ENCODE data around the gene SCN4A.
"Not testable (repeated sequence)": the region's sequence is repeated elsewhere in the genome, so short reads cannot be mapped to it uniquely, and the experiment has no call there.

SCN4A gene
- long read RNA-seq, donor 1 = 0 reads
- long read RNA-seq, donor 2 = 0 reads
- long read RNA-seq, donor 3 = 0 reads
- long read RNA-seq, donor 4 = 0 reads
- long read RNA-seq, donor 5 = 0 reads
- long read RNA-seq, donor 6 = 0 reads
- long read RNA-seq, donor 7 = 0 reads
- long read RNA-seq, donor 8 = 0 reads

DNA sequence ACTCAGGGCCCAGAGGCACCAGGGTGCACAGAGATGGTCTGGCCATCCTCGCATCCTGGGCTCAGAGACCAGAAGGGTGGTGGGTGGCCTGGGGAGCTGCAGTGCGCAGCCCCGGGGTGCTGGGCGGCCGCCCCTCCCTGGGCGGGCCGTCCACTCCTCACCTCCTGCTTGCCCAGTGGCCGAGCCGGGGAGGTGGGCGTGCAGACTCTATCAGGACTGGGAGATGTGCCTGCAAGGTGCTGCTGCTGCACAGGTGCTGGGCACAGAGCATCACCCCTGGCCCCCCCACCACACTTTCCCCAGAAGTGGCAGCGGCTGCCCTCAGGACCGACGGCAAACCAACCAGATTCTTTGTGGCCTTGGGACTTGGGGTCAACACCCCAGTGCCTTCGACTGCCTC, at the start of gene SCN4A:
SCN4A (minus strand) TSS at position 123 of the 400 bp plus-strand sequence; CDS start at position 46, 77 bp downstream.
- no peak for DNase-seq

DNA sequence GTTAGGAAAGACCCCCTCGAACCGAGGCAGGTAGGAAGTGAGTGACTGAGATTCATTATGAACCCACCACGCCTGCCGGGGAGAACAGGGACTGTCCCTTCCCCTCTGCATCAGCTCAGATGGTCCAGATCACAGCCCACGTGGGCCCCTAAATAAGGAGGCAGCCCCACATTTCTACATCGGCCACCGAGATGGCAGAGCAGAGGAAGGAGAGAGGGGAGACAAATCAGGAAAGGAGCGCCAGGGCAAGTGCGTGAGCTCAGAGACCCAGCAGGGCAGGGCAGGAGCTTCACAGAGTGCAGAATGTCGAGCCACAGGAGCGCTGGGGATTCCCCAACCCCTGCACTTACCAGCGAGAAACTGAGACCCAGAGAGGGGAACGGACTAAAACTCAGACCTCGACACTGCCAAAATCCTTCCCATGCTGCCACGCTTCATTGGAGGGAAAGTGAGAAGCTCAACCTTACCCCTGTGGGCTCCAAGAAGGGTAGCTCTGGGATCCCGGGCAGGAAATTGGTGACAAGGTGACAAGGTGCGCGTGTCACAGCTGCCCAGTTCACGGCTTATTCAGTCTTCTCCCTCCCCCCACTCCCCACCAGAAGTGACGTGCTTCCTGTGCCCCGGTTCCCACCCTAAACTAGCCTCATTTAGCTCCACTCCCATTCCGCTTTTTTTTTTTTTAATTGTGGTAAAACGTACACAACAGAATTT, 47.5 kb upstream of the SCN4A start, which contains the start of gene ICAM2:
ICAM2 (minus strand) TSS at position 578 of the 711 bp plus-strand sequence. CDS start 13,942 bp downstream, outside the sequence.
- DNase-seq = peak; percentile 44

DNA sequence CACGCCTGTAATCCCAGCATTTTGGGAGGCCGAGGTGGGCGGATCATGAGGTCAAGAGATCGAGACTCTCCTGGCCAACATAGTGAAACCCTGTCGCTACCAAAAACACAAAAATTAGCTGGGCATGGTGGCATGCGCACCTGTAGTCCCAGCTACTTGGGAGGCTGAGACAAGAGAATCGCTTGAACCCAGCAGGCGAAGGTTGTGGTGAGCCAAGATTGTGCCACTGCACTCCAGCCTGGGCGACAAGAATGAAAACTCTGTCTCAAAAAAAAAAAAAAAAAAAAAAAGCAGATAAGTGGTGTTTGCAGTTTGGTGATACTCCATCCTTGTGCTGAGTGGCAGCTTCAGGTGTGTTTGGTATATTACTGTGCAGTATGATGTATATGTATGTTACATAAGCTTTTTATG, 46.8 kb upstream of the SCN4A start:
- not testable (repeated sequence) for DNase-seq

DNA sequence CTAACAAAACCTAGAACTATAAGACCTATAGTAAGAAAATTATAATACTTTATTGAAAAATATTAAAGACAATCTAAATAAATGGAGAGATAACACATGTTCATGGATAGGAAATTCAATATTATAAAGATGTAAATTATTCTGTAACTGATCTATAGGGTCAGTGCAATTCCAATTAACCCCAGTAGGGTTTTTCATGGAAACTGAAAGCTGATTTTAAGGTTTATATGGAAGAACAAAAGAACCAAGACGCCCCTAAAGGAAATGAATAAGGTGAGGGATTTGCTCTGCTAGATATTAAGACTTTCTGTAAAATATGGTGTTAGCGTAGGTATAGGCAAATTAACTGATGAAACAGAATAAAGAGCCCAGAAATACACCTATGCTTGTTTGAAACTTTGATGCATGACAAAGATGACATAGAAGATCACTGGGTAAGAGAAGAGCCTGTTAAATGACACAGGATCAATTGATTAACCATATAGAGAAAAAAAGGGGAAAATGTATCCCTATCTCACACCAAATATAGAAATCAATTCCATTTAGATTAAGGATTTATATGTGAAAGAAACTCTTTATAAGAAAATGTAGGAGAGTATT, 44.8 kb upstream of the SCN4A start:
- DNase-seq = no peak

DNA sequence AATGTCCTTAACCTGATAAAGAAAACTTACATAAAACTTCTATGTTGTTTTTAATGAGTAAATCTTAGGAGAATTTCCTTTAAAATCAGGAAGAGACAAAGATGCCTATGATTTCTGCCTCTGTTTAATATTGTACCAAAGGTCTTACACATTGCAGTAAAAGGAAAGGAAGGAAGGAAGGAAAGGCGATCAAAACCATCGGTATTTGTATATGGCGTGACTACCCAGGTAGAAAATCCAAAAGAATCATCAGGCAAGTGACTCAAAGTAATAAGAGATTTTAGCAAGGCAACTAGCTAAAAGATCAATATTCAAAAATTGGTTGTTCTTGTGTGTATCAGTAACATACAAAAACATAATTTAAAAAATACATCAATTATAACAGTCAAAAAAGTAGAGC, 44.3 kb upstream of the SCN4A start:
- DNase-seq = no peak

DNA sequence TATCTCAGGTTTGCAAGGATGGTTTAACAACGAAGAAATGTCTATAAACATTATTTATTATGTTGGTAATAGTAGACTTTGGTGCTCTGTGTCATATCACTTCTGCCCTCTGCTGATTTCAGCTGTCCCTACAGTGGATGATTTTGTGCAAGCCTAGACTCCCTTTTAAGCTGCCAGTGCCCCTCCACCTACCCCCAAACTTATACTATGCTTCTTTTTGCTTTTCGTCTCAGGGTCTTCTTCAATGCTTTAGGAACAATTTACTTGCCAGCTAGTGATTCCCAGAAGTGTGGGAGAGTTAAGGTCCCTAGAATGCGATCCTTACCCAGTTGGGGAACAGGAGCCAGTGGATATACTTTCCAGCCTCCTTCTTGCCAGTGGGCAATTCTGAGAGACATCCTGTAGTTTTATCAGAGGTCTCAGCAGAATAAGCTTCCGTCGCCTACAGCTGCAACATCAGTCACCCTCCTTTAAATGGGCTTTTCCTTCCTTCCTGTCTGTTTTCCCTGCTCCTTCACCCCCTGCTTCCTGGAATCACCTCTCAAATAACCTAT, 43.6 kb upstream of the SCN4A start:
- no peak for DNase-seq

DNA sequence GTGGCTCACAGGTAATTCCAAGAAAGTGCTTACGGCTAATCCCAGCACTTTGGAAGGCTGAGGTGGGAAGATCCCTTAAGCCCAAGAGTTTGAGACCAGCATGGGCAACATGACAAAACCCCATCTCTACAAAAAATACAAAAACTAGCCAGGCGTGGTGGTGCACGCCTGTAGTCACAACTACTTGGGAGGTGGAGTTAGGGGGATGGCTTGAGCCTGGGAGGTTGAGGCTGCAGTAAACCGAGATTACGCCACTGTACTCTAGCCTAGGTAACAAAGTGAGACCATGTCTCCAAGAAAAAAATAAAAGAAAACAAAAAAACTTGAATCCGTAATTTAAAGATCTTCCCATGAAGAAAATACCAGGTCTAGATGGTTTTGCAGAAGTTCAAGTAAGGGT, 42.7 kb upstream of the SCN4A start:
- no peak for DNase-seq

DNA sequence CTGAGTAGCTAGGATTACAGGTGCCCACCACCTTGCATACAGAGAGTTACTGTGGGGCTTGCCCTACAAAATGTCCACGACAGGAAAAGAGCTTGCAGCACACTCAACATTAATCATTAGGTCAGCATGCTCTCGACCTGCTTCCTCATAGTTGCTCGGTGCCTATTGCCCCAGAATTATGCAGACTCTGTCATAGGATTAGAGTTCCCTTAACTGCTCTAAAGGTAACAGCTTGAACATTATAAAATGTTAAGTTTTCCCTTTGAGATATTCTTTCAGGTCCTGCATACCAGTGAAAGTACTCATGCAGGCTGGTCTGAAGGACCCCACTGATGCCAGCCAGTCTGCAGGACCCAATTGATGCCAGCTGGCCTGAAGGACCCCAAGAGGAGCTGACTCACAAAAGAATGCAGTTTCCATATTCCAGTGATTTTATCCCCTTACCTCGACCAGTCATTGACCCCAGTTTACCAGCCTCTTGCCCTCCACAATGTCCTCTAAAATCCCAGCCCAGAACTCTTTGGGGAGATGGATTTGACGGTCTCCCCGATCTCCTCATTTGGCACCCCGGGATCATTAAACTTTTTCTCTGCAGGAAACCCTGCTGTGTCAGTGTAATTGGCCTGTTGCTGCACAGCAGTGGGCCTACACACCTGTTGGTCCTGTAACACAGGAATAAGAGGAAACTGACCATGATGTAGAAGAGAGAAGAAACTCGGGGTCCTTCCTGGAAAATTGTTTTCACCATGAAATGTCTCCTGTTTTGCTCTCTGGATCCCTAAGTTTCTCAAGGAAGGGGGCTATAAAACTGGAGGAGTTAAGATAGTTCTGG, 37.1 kb upstream of the SCN4A start:
- DNase-seq = no peak

DNA sequence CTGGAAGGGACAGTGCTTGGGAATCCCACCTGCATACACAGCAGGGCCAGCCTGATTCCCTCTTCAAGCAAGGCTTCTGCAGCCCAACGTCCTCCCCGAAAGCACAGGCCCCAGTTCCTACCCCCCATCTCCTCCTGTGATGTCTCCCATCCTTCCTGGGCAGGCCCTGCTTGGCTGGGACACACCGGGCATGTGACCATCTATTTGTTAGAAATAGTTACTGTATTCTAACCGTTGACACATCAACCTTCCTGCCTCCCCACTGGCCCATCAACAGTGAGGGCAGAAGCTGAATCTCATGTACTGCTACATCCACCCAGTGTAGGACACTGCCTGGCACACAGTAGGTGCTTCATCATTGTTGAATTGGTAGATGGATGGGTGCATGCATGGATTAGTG, 36.1 kb upstream of the SCN4A start:
- DNase-seq = no peak

DNA sequence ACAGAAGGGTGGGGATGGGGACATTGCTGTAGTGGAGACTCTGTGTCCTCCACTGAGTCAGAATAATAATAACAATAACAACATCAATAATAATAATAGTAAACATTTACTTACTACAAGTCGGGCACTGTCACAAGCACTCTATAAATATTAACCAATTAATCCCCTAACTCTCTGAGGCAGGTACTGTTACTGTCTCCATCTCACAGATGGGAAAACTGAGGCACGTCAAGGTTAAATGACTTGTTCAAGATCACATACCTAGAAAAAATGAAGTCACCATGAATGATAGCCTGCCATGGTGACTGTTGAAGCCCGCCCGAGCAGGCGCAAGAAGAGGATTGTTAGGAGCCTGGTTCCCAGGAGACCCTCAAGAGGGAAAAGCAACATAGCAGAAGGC, 35.6 kb upstream of the SCN4A start:
- DNase-seq = no peak

DNA sequence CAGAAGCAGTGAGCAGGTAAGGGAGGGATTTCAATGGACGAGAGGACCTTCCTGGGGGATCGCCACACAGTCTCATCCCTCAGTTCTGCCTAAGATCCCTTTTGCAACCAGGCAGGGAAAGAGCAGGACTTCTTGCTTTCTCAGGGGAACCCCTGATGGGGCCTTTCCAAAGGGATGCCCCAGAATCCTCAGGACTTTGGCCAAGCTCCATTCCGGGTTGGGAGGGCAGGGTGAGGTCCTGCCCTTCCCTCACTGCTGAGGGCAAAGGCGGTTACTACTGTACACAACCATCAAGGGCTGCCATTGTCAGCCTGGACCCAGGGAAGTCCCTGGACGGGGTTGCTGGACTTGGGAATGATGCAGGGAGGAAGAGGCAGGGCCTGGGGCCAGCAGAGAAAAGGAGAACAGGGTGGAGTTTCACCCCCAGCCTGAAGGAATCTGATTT, 35.1 kb upstream of the SCN4A start:
- no peak for DNase-seq

DNA sequence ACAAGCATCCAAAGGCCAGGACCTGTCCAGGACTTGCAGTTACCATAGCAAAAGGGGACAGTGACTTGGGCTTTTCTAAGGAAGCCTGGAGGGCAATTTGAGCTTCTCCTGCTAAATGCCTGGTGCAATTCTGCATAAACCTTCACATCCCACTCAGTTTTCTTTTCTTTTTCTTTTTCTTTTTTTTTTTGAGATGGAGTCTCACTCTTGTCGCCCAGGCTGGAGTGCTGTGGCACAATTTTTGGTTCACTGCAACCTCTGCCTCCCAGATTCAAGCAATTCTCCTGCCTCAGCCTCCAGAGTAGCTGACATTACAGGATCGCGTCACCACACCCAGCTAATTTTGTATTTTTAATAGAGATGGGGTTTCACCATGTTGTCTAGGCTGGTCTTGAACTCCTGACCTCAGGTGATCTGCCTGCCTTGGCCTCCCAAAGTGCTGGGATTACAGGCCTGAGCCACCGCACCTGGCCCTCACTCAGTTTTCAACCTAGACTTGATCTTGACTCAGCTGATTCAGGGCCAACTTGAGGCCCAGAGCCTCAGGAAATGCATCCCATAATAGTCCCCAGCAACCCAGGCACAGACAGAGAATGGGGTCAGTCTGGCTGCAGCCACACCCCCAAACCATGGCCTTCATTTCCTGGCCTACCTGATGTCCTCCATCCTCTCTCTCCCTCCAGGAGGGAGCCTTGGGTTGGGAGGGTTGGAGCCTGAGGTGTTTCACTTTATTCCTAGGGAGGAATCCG, 34.5 kb upstream of the SCN4A start:
- DNase-seq = not testable (repeated sequence)

DNA sequence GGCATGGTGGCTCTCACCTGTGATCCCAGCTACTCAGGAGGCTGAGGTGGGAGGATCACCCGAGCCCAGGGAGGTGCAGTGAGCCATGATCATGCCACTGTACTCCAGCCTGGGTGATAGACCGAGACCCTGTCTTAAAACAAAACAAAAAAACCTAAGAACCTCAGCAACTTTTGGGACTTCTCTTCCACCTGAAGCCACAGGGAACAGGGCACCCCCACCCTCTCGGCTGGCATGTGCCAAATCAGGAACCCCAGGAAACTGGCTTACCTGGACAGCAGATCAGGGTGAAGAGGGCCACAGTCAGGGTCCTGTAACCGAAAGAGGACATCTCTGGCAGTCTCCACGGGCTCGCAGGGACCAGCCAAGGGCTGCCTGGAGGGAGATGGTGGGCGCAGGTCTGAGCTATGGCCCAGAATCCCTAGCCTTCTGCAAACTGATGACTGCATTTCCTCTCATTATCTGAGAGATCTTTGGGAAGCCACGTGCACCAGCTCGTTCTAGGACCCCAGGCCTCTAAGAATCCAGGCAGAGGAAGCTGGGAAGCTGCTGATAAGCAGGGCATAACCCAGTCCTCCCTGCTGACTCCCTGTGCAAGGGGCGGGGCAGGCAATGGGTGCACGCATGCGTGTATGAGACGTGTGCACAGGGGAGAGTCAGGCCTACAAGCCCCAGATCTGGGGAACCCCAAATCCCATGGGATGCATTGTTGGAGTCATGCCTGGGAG, 33.8 kb upstream of the SCN4A start:
- DNase-seq = no peak

DNA sequence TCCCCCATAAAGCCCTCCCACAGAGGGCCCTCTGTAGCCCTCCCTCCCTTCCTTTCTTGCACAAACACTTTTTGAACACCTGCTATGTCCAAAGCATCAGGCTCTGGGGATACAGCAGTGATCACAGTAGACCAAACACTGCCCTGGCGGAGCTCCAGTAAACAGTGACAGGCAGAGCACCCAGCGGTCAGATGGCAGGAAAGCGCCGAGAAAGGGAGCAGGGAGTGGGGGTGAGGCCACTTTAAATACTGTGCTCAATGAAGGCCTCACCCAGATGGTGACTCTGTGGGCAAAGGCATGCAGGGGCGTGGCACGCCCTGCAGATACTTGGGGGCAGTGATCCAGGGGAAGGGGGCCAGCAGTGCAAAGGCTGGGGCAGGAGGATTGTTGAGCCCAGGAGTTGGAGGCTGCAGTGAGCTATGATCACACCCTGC, 33.0 kb upstream of the SCN4A start:
- no peak for DNase-seq

DNA sequence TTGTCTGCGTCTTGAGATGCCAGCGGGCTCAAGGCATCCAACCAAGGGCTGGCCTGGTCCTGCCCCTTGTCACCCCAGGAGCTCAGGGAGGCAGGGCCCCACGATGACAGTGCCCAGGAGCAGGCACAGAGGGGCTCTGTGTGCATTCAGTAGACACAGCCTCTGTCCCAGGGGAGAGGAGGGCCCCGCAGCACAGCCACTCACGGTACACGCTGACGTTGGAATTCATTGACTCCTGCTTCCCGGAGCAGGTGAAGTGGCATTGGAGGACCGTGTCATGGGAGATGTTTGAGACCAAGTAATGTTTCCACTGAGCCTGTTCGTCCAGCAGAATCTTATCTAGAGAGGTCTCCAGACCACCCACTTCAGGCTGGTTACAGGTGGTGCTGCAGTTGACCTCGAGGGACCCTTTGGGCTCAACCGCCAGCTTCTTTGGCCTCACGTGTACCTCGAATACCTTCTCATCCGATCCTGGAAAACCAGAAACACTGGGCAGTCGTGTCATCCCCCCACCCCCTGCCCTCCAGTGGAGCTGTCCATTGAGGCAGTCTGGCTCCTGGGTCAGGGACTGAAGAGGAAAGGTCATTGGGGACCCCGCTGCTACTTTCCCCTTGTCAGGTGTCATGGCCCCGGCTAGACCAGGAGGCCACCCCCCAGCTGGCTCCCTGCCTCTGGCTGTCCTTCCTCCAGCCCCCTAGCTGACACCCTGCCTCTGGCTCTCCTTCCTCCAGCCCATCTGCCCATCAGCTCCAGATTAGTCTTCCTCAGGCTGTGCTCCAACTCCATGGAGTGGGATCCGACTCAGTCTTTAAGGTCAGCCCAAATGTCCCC, 32.4 kb upstream of the SCN4A start:
- DNase-seq = no peak

DNA sequence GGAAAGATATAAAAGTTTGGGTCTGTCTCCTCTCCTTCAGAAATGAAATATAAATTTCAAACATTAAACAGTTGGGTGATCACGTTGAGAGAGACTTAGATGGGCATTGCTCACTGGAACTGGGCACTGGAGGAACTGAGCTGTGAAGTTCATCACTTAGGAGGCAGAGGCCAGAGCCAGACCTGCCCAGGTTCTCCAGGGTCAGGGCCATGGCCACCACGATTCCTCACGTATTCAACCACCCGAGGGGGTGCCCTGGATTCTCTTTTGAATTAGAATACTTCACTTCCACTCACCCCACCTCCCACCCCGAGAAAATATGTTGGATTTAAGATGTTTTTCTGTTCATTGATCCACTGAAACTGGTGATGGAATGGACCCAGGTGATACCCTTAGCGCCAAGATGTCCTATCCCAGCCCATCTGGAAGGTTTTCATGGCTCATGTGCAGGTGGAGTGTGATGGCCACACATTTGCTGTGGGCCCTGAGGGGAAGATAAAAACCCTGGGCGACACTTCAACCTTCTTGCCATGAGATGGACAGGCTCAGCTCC, 31.6 kb upstream of the SCN4A start:
- DNase-seq = no peak

DNA sequence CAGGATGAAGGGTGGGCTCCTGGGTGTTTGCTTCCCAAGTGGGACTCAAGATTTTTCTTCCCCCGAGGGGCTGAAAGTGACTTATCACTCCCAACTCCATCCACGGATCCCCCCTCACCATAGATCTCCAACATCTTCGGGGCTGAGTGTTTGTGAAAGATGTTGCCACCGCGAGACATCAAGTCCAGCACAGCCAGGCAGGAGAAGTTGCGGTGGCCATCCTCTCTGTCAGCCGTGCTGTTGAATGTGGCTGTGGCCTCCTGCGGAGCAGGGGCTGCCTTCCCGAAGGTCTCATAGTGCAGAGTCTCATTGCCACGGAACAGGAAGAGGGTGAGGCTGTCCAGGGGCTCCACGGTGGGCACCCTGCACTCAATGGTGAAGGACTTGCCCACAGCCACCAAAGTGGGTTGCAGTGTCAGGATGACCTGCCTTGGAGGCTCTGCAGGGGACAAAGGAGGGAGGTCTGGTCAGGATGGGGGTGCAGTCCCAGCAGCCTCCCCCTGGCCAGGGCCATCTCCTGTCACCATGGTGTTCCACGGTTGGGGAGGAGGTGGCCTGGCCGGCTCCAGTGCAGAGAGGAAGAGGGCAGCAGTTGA, 30.9 kb upstream of the SCN4A start:
- no peak for DNase-seq

DNA sequence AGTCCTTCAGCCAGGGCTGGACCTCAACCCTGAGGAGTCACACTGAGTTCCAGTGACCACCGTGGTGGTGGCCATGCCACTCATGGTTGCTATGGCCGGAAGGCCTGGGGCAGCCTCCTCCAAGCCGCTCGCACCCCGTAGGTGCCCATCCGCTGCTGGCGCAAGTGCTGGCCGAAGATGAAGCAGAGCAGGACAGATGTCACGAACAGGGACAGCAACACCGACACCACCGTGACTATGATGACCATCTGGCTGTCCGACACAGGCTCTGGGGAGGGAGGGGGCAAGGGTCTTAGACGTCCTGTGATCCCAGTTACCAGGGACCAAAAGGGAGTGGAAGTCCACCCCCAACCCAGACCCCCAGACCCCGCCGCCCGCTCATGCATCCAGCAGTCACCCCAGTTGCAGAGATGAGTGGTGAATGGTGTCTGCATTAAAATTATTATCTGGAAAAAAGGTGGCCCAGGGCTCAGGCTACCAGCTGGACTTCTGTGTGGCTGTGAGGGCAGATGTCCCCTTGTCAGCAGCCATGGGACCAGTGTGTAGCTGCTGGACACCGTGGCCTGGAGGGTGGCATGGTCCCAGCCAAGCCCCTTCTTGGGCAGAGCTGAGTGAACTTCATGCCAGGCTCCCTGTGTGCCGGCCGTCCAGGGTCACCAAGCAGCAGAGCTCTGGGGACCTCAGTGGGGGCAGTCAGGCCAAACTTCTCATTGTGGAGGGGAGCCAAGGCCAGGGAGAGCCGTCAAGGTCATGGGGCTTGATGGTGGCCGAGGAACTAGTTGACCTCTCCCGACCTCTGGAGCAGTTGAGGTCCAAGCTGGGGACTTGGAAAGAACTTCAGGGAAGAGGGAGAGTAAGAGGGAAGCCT, 30.2 kb upstream of the SCN4A start:
- DNase-seq = no peak
